ENCODE data around the gene KIAA1958. TPM values are rescaled to one million over a fixed set of nuclear protein-coding genes. Genes with fewer than 3 reads are reported as not detected.

The KIAA1958 gene
- polyA plus RNA-seq, 1 of the 3 experiments (the other 2 are of a cell fraction) = 1.6 TPM

GRCh38 chr9:112553256-112553826 is 66.7 kb downstream of the KIAA1958 start (continued):
- TF ChIP-seq REST (IDR thresholded peaks at IDR 0.05; ENCODE audit: low read depth, low read length) = no peak

DNA sequence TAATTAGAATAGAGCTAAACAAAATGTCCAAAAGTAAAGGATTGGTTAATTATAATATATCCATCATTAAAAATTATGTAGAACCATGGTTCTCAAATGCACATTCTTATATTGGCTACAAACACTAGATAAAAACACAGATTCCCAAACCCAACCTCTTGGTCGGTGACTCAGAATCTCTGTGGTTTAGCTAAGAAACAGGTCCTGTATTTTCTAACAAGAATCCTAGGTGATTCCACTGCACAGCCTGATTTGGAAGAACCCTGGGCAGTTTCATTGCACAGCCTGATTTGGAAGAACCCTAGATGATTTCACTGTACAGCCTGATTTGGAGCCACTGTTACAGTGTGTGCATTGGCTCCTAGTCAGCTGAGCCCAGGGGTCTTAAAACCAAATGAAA is 67.9 kb downstream of the KIAA1958 start:
- no peak overlapping the region for H3K4me3 ChIP-seq (ENCODE audit: low read depth in 2 of 2, low read length in 1 of 2)
- H3K9ac ChIP-seq = no peak overlapping the region
- no peak for DNase-seq
- TF ChIP-seq FOSL2 (IDR thresholded peaks at IDR 0.05; ENCODE audit: borderline replicate concordance, low read depth) (peak; percentile 46; the same call in 1 of the 2 replicates), ZBTB33 (IDR thresholded peaks at IDR 0.05; ENCODE audit: borderline replicate concordance, low read depth) (no peak), EP300 (IDR thresholded peaks at IDR 0.05; ENCODE audit: borderline replicate concordance in 1 of 2, low read depth in 1 of 2, low read length in 1 of 2) (no peak), JUND (IDR thresholded peaks at IDR 0.05) (peak; percentile 39; the same call in 1 of the 2 replicates), TCF12 (IDR thresholded peaks at IDR 0.05) (peak; percentile 26; the same call in 1 of the 2 replicates), REST (IDR thresholded peaks at IDR 0.05; ENCODE audit: low read depth, low read length) (no peak)
- TF ChIP-seq, protein P1, sequence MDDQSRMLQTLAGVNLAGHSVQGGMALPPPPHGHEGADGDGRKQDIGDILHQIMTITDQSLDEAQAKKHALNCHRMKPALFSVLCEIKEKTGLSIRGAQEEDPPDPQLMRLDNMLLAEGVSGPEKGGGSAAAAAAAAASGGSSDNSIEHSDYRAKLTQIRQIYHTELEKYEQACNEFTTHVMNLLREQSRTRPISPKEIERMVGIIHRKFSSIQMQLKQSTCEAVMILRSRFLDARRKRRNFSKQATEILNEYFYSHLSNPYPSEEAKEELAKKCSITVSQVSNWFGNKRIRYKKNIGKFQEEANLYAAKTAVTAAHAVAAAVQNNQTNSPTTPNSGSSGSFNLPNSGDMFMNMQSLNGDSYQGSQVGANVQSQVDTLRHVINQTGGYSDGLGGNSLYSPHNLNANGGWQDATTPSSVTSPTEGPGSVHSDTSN (IDR thresholded peaks at IDR 0.05) = no peak
- TF ChIP-seq, protein P2, sequence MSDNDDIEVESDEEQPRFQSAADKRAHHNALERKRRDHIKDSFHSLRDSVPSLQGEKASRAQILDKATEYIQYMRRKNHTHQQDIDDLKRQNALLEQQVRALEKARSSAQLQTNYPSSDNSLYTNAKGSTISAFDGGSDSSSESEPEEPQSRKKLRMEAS (IDR thresholded peaks at IDR 0.05; ENCODE audit: low read depth) = no peak
- ChIA-PET CTCF (interaction anchor here (1.3 kb wide), 1 partner anchor 36 kb away, joined by 3 read pairs; no protein-coding TSS in a partner anchor), POLR2A (no interaction called here)
- 18% methylated on average over 1 of the region's 1 CpG for WGBS (ENCODE audit: low lambda C conversion rate)
- H3K9me3 ChIP-seq = no peaks in the 10 kb centered on the region
- no peaks in the 10 kb centered on the region for H3K27me3 ChIP-seq (ENCODE audit: insufficient read depth)
- H3F3A ChIP-seq (replicated peaks; ENCODE audit: insufficient read depth) = peaks cover 10% of the 10 kb centered on the region
- H2AFZ ChIP-seq (ENCODE audit: low read depth) = no peak overlapping the region
- peaks cover 21 to 47% of the 10 kb centered on the region in 2 experiments; a peak in 3 of 4 replicates for H3K4me1 ChIP-seq (ENCODE audit: control insufficient read depth in 1 of 2, insufficient read depth in 2 of 2, low read depth in 1 of 2, low read length in 1 of 2)
- H3K27ac ChIP-seq (ENCODE audit: low read depth in 2 of 2, low read length in 1 of 2) = peak overlapping the region in 1 of 2 experiments; percentile 9; a peak in 1 of 4 replicates
- no peaks in the 10 kb centered on the region for H4K20me1 ChIP-seq (ENCODE audit: insufficient read depth)
- no peaks in the 10 kb centered on the region for H3K9me2 ChIP-seq
- H3K36me3 ChIP-seq (replicated peaks in 1 of 2; ENCODE audit: control insufficient read depth in 1 of 2, insufficient read depth in 2 of 2, low read length in 1 of 2) = no peaks in the 10 kb centered on the region
- H3K4me2 ChIP-seq = no peak overlapping the region; the same call in 1 of the 2 replicates
- H3K79me2 ChIP-seq (ENCODE audit: insufficient read depth) = peaks cover 21% of the 10 kb centered on the region; the same call in 1 of the 2 replicates
